Measurements from ENCODE around the gene TMEM106A.

DNA sequence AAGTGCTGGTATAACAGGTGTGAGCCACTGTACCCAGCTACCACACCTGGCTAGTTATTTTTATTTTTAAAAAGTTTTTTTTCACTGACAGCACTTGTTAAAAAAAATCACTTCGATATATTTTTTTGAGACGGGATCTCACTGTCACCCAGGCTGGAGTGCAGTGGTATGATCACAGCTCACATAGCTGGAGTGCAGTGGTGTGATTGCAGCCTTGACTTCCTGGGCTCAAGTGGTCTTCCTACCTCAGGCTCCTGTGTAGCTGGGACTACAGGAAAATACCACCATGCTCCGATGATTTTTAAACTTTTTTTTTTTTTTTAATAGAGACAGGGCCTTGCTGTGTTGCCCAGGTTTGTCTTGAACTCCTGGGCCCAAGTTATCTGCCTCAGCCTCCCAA is 27.8 kb upstream of the TMEM106A start:
- TF ChIP-seq, protein P1, sequence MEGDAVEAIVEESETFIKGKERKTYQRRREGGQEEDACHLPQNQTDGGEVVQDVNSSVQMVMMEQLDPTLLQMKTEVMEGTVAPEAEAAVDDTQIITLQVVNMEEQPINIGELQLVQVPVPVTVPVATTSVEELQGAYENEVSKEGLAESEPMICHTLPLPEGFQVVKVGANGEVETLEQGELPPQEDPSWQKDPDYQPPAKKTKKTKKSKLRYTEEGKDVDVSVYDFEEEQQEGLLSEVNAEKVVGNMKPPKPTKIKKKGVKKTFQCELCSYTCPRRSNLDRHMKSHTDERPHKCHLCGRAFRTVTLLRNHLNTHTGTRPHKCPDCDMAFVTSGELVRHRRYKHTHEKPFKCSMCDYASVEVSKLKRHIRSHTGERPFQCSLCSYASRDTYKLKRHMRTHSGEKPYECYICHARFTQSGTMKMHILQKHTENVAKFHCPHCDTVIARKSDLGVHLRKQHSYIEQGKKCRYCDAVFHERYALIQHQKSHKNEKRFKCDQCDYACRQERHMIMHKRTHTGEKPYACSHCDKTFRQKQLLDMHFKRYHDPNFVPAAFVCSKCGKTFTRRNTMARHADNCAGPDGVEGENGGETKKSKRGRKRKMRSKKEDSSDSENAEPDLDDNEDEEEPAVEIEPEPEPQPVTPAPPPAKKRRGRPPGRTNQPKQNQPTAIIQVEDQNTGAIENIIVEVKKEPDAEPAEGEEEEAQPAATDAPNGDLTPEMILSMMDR (IDR thresholded peaks at IDR 0.05), result no peak
- TF ChIP-seq POLR2A (IDR thresholded peaks at IDR 0.05) (no peak), EP300 (IDR thresholded peaks at IDR 0.05) (no peak)

All from tibial nerve (tissue), 4 donors.